ENCODE data around the gene DDT. TPM values are rescaled to one million over a fixed set of nuclear protein-coding genes. Genes with fewer than 3 reads are reported as not detected.
"Not testable (repeated sequence)": the region's sequence is repeated elsewhere in the genome, so short reads cannot be mapped to it uniquely, and the experiment has no call there.

DDT gene
- polyA plus RNA-seq, 3 donors from 2014 or later: 78.8 to 168 (median 105) TPM

DNA sequence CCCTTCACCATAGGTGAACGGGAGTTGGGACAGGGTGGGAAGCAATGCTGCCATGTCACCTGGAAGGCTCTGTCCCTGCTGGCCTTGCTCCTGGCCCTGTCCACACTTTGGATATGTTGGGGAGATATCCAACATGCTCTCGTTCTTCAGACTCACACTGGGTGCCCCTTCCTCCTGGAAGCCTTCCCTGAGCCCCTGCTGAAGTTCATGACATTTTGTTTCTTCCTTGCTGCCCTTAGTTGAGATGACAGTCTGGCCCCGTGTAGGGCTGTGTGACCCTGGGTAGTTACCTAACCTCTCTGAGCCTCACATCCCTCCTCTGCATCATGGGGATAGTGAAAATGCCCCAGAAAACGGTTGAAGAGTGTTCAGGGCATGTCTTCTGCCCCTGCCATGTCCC, 20.8 kb downstream of the DDT start:
- DNase-seq; H3K4me1 Mint-ChIP-seq; H3K9me3 Mint-ChIP-seq; H3K27me3 Mint-ChIP-seq (ENCODE audit: low read depth in 3 of 3); H3K36me3 Mint-ChIP-seq; H3K4me3 Mint-ChIP-seq: not testable (repeated sequence)
- peak overlapping the region in 1 of 6 donors; percentile 3 for H3K27ac Mint-ChIP-seq

DNA sequence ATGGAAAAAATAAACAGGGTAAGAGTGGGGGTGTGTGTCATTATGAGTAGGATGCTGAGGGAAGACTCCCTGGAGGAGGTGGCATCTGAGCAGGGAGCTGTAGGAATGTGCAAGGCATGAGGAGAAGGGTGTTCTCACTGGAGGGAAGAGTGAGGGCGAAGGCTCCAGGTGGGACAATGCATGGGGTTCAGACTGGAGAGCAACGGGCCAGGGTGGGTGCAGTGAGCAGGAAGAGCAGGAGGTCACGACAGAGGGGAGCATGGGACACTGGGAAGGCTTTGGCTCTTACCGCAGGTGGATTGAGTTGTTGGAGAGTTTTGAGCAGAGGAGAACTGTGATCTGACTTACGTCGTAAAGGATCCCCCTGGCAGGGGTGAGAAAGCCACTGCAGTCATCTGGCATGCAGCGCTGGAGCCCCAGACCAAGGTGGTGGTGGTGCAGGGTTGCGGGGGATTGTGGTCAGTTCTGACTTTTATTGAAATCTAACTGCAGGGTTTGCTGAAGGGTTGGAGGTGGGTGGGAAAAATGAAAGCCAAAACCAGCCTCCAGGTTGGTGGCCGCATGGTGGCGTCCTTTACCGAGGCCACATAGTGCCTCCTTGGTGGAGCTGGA, 21.3 kb downstream of the DDT start:
- peak in 1 of 3 donors; percentile 22 for DNase-seq
- not testable (repeated sequence) for H3K27ac Mint-ChIP-seq; H3K4me3 Mint-ChIP-seq; H3K27me3 Mint-ChIP-seq (ENCODE audit: low read depth in 3 of 3); H3K36me3 Mint-ChIP-seq; H3K4me1 Mint-ChIP-seq; H3K9me3 Mint-ChIP-seq

DNA sequence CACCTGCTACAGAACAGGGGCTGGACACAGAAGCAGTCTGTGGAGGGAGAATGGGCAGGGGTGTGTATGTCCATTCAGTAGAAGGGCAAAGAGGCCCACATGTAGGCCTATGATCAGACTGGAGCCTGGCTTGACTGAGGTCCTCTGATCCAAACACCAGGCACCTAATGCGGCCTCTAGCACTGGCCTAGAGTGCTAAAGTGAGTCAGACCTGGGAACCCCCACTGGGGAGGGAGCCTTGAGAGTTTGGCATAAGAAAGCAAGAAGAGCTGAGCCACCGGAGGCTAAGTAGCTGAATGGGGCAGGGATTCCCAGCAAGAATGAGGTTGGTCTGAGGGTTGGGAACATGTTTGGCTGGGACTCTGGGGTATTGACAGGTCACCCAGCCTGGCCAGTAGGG, 22.9 kb downstream of the DDT start:
- DNase-seq; H3K4me1 Mint-ChIP-seq; H3K9me3 Mint-ChIP-seq; H3K36me3 Mint-ChIP-seq; H3K4me3 Mint-ChIP-seq; H3K27me3 Mint-ChIP-seq (ENCODE audit: low read depth in 3 of 3); H3K27ac Mint-ChIP-seq: not testable (repeated sequence)

DNA sequence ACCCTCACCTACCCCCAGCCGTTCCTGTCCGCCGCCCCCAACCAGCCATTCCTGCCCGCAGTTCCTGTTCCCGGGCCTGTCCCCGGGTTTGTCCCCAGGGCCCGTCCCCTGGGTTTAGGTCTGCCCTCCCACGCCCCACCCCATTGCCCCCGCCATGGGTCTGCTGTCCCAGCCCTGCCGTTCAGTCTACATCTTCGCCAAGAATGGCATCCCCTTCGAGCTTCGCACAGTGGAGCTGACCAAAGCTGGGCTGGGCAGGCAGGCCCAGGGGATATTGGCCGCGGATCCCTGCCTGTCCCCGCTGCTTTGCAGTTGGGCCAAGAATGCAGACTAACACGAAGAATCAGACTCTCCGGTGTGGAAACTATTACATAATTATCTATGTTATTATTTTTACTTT, 24.5 kb downstream of the DDT start:
- not testable (repeated sequence) for H3K27me3 Mint-ChIP-seq (ENCODE audit: low read depth in 3 of 3); DNase-seq; H3K27ac Mint-ChIP-seq; H3K36me3 Mint-ChIP-seq; H3K4me1 Mint-ChIP-seq; H3K9me3 Mint-ChIP-seq; H3K4me3 Mint-ChIP-seq

DNA sequence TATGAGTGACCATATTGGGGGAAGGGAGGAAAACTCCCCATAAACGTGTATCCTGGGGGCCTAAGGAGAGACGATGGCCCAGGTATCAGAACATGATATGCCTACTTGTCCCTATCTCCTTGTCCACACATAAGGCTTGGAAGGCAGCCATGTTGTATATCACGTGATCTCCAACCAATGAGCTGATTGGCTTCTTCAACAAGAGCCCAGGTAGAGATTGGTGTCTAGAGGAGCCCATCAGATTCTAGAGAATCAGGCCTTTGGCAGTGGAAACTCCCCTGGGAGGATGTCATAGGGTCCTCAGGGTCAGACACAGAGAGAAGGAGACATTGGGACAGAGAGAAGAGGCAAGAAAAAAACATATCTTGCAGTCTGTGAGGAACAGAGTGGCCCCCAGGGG, 26.9 kb downstream of the DDT start:
- not testable (repeated sequence) for H3K4me3 Mint-ChIP-seq, H3K9me3 Mint-ChIP-seq, H3K36me3 Mint-ChIP-seq

DNA sequence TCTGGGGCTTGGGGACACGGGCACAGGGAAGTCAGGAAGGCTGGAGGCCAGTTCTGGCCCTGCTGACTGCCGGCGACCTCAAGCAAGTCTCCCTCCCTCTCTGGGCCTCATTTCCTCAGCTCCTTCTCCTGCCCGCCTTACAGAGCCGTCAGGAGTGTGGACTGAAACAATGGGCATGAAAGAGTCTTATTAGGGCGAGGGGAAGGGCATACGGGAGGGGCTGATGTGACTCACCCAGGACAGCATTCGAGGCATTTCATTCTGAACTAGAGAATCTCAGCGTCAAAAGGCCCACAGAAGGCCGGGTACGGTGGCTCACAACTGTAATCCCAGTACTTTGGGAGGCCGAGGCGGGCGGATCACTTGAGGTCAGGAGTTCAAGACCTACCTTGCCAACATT, 34.1 kb downstream of the DDT start:
- H3K9me3 Mint-ChIP-seq; H3K27me3 Mint-ChIP-seq (ENCODE audit: low read depth in 3 of 3); H3K27ac Mint-ChIP-seq; H3K4me1 Mint-ChIP-seq; DNase-seq; H3K36me3 Mint-ChIP-seq; H3K4me3 Mint-ChIP-seq: not testable (repeated sequence)

More for the DNA sequence above, 26.9 kb downstream of the DDT start:
- H3K4me1 Mint-ChIP-seq; DNase-seq; H3K27me3 Mint-ChIP-seq (ENCODE audit: low read depth in 3 of 3); H3K27ac Mint-ChIP-seq: not testable (repeated sequence)

DNA sequence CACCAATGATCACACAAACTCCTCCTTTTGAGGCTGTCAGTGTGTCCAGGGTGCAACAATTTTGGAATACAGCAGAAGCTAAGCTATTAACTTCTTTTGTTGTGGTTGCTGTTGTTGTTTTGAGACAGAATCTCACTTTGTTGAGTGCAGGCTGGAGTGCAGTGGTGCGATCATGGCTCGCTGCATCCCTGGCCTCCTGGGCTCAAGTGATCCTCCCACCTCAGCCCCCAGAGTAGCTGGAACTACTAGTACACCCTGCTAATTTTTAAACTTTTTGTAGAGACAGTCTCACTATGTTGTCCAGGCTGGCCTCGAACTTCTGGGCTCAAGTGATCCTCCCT, 35.3 kb downstream of the DDT start:
- Mint-ChIP-seq H3K9me3 (no peaks in the 10 kb centered on the region), H3K4me3 (no peak overlapping the region), H3K27me3 (ENCODE audit: low read depth in 3 of 3) (no peaks in the 10 kb centered on the region), H3K36me3 (no peaks in the 10 kb centered on the region), H3K4me1 (no peaks in the 10 kb centered on the region), H3K27ac (no peak overlapping the region)
- DNase-seq: no peak

DNA sequence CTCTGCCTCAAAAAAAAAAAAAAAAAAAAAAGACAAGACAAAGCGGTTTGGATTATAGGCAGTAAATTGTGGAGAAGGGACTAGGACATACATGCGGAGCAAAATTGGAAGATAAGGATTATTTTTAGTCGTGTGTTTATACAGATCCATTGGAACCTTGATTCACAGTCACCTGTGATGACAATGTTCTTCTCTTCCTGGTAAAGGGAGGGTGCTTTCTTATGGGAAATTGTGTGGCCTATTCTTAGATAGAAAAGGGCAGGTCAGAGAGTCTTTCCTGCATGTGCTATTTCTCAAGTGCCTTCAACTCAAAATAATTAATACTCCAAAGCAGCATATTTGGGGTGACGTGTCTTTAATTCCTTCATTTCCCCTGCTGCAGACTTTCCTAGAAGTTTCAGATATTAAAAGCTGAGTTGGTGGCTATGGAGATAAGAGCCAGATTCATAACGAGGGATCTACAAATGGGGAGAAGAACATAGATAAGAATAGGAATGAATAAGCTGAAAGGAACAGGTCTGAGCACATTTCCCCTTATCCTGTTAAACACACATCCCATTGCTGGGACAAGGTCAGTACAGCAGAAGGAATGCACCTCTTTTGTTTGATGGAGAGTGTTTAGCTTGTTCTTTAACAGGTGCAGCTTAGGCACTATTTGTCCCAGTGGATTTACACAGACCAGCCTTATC, 35.8 kb downstream of the DDT start:
- H3K27me3 Mint-ChIP-seq (ENCODE audit: low read depth in 3 of 3): no peaks in the 10 kb centered on the region
- no peak for DNase-seq
- no peaks in the 10 kb centered on the region for H3K9me3 Mint-ChIP-seq
- no peak overlapping the region for H3K27ac Mint-ChIP-seq
- H3K36me3 Mint-ChIP-seq: no peaks in the 10 kb centered on the region
- no peak overlapping the region for H3K4me3 Mint-ChIP-seq
- H3K4me1 Mint-ChIP-seq: no peaks in the 10 kb centered on the region

DNA sequence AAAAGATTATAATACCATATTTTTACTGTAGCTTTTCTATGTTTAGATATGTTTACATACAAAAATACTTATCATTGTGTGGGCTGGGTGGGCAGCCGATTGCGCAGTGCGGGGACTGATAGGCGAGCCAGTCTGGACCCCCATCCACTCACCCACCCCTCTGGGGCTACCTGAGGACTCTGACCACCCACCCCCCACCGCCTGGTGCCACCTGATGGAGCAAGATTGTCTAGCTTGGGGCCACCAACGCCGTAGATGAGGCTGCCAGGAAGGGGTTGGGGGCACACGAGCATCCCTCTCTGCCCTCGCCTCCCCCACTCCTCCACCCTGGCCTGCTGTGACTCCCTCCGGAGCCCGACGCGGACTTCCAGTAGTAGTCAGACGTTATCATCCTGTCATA, 47.7 kb downstream of the DDT start:
- Mint-ChIP-seq H3K4me3 (no peak overlapping the region), H3K4me1 (no peaks in the 10 kb centered on the region), H3K27ac (no peak overlapping the region), H3K9me3 (peaks cover 2 to 21% (median 11%) of the 10 kb centered on the region in 6 donors), H3K36me3 (peaks cover 4 to 26% (median 25%) of the 10 kb centered on the region in 3 donors), H3K27me3 (ENCODE audit: low read depth in 3 of 3) (peaks cover 0 to 9% (median 2%) of the 10 kb centered on the region in 3 donors)
- no peak for DNase-seq

DNA sequence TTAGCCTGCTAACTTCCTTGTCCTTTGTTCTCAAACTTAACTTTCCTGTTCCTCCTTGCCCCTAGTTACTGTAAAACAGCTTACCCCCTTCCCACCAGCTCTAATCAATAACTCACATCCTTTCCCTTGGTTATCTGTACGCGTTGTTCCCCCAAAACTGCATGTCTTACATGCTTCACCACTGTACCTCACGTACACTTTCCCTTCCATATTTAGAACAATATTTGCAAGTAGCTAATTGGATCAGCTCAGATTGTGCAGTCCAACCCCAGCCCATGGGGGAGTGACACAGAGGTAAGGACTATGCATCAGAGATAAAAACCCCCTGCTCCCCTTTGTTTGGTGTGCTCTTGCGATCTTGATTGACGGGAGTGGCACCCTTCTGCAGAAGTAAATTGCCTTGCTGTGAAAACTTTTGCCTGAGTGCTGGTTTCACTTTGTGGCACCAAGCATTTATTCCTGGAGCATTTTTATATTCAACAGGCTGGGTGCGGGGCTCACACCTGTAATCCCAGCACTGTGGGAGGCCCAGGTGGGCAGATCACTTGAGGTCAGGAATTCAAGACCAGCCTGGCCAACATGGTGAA, 49.1 kb downstream of the DDT start:
- no peak overlapping the region for H3K27ac Mint-ChIP-seq
- no peak for DNase-seq
- H3K4me3 Mint-ChIP-seq: no peak overlapping the region
- peaks cover 4 to 24% (median 20%) of the 10 kb centered on the region in 3 donors for H3K36me3 Mint-ChIP-seq
- H3K9me3 Mint-ChIP-seq: peaks cover 0 to 21% (median 9%) of the 10 kb centered on the region in 6 donors
- no peaks in the 10 kb centered on the region for H3K4me1 Mint-ChIP-seq
- H3K27me3 Mint-ChIP-seq (ENCODE audit: low read depth in 3 of 3): peaks cover 0 to 9% (median 2%) of the 10 kb centered on the region in 3 donors

DNA sequence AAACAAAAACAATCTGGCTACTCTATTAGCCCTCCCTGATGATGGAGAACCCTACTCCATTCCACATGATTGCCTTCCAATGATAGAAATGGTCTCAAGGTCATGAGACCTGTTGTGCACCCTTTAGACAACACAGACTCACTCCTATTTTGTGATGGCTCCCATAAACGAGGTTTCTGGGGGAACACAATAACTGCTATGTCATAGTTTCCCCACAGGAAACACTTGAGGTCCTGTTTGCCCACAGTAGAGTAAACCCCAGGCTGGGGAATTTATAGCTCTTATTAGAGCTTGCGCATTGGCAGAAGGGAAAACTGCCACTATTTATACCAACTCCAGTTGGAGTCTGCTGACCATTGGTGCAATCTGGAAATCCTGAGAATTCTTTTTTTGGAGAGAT, 51.3 kb downstream of the DDT start:
- Mint-ChIP-seq H3K36me3 (peaks cover 4 to 24% (median 16%) of the 10 kb centered on the region in 3 donors), H3K27me3 (ENCODE audit: low read depth in 3 of 3) (peaks cover 0 to 9% (median 0%) of the 10 kb centered on the region in 3 donors), H3K27ac (no peak overlapping the region)

DNA sequence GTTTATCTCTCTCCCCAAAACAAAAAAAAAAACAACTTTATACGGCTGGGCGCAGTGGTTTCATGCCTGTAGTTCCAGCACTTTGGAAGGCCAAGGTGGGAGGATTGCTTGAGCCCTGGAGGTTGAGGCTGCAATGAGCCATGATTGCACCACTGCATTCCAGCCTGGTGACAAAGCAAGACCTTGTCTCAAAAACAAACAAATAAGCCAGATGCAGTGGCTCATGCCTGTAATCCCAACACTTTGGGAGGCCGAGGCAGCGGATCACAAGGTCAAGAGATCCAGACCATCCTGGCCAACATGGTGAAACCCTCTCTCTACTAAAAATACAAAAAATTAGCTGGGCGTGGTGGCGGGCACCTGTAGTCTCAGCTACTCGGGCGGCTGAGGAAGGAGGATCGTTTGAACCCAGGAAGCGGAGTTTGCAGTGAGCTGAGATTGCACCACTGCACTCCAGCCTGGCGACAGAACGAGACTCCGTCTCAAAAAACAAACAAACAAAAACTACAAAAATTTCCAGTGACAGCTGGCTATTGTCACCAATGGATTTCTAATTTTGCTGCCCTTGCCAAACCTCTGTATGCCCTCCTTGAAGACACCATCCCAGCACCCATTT, 52.5 kb downstream of the DDT start:
- not testable (repeated sequence) for H3K4me1 Mint-ChIP-seq; H3K4me3 Mint-ChIP-seq; H3K27me3 Mint-ChIP-seq (ENCODE audit: low read depth in 3 of 3); DNase-seq
- Mint-ChIP-seq H3K27ac (peak overlapping the region in 1 of 6 donors; percentile 16), H3K9me3 (peaks cover 0 to 18% (median 9%) of the 10 kb centered on the region in 6 donors), H3K36me3 (peaks cover 4 to 24% (median 12%) of the 10 kb centered on the region in 3 donors)

More for the DNA sequence above, 51.3 kb downstream of the DDT start:
- H3K4me1 Mint-ChIP-seq: no peaks in the 10 kb centered on the region
- H3K9me3 Mint-ChIP-seq: peaks cover 0 to 21% (median 9%) of the 10 kb centered on the region in 6 donors
- DNase-seq: no peak
- H3K4me3 Mint-ChIP-seq: no peak overlapping the region

All from immature natural killer cell (primary cell).